ENCODE measurements around the gene PPARG.

The PPARG gene

GRCh38 chr3:12420393-12420792 lies 131.5 kb downstream of the PPARG start:
- no peak for DNase-seq

- DNase-seq: no peak
Observed at GRCh38 chr3:12421132-12421531, 132.3 kb downstream of the PPARG start.

- no peak for DNase-seq
Observed at GRCh38 chr3:12423131-12423530, 134.3 kb downstream of the PPARG start.

GRCh38 chr3:12423918-12424630 lies 135.2 kb downstream of the PPARG start:
- no peak for DNase-seq

- no peak for DNase-seq
Observed at GRCh38 chr3:12424635-12425319, 135.9 kb downstream of the PPARG start.

- DNase-seq: no peak
Observed at GRCh38 chr3:12425850-12426579, 137.1 kb downstream of the PPARG start.

- DNase-seq: no peak
Observed at GRCh38 chr3:12427551-12427950, 138.7 kb downstream of the PPARG start.

- DNase-seq: no peak
Observed at GRCh38 chr3:12428126-12428525, 139.3 kb downstream of the PPARG start.

GRCh38 chr3:12430086-12430485 lies 141.2 kb downstream of the PPARG start:
- DNase-seq: no peak

GRCh38 chr3:12433823-12434222 lies 145.0 kb downstream of the PPARG start:
- no peak for DNase-seq

- DNase-seq: no peak
Observed at GRCh38 chr3:12436514-12437220, 147.8 kb downstream of the PPARG start.

GRCh38 chr3:12437221-12437605 lies 148.3 kb downstream of the PPARG start:
- DNase-seq: no peak

- no peak for DNase-seq
Observed at GRCh38 chr3:12437861-12438260, 149.0 kb downstream of the PPARG start.

- DNase-seq: no peak
Observed at GRCh38 chr3:12438318-12438717, 149.4 kb downstream of the PPARG start.

GRCh38 chr3:12439161-12439940 lies 150.5 kb downstream of the PPARG start:
- DNase-seq: no peak

- DNase-seq: no peak
Observed at GRCh38 chr3:12440927-12441714, 152.3 kb downstream of the PPARG start.

GRCh38 chr3:12442654-12443501 lies 154.0 kb downstream of the PPARG start:
- no peak for DNase-seq

GRCh38 chr3:12443781-12444522 lies 155.1 kb downstream of the PPARG start:
- DNase-seq: no peak

- DNase-seq: no peak
Observed at GRCh38 chr3:12444582-12445471, 156.0 kb downstream of the PPARG start.

Measured in SW 1271 (cell line).